ENCODE results near the gene METTL25B.

DNA sequence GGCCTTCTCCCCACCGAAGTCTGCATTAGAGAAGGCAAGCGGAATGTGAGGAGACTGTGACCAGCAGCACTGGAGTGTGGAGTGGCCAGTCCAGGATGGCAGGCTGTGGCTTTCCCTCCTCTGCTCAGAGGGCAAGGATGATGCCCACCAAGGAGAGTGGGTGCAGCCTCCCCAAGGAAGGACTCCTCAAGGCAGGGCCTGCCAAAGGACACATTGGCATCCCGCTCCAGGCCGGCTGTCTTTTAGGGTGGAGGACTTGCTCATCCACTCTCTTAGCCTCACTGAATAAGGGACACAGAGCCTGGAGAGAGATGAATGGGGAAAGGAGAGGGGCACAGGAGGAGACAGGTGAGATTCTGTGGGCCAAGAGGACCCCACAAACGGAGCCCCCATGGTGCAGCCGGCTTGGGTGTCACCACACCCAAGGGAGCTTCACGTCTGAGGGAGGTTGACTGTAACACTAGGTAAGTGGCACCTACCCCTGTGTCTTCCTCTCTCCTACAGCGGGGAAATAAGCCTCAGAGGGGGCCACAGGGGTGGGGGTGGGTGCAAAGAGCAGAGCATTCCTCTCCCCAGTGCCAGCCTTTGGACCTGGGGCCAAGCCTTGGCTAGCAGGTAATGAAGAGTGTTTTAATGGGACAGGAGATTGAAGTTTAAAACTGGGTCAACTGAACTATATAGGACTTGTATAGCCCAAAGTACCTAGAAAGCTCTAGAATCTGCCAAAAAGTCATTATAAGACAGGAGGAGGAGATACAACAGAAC lies 46.9 kb upstream of the METTL25B start:
- TF ChIP-seq CTCF (conservative IDR thresholded peaks at IDR 0.05; ENCODE audit: low read length) (no peak), EZH2phosphoT487 (IDR thresholded peaks at IDR 0.05; ENCODE audit: borderline replicate concordance) (no peak)
